OCI-LY7 (cell line): ENCODE data around the gene DCC.

Experiments used
- CTCF ChIP-seq: fragments of 200-600 bp; sonication (generic); conservative IDR thresholded peaks from 2 replicates; pipeline ENCODE4 v1.5.1; 2014; ENCODE audit warnings: mild to moderate bottlenecking, antibody characterized with exemption, low read length, moderate library complexity, mixed read lengths
- EZH2phosphoT487 ChIP-seq: fragments of 200-600 bp; sonication (generic); IDR thresholded peaks from 2 replicates; pipeline ENCODE4 v1.6.1; 2018; ENCODE audit warnings: low read depth, borderline replicate concordance, mild to moderate bottlenecking, mixed run types, antibody characterized with exemption, low read length, moderate library complexity, mixed read lengths

DNA sequence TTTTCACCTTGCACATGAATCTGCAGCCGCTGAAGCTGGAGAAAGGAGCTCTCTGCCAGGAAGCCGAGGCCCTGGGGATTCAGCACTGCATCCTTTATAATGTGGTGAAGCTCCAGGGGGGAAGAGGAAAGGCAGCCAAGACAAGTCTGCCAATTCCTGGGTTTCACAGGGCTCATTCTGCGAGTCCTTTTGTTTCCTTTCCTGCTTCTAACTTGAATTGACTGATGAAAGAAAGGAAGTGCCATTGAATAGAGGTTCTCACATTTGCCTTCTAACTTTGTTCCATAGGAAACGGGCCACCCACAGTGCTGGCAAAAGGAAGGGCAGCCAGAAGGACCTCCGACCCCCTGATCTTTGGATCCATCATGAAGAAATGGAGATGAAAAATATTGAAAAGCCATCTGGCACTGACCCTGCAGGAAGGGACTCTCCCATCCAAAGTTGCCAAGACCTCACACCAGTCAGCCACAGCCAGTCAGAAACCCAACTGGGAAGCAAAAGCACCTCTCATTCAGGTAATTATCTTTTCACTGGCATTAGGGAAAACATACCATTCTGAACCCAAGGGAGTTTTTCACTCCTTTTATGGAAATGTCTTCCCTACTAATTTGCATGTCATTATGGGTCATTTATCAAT, 1119.1 kb downstream of the DCC start:
- TF ChIP-seq CTCF (no peak), EZH2phosphoT487 (no peak)
